ENCODE results near the gene RACGAP1.

The RACGAP1 gene

GRCh38 chr12:49967777-49968250 is 57.5 kb downstream of the RACGAP1 start:
- no peak for DNase-seq (ENCODE audit: low read depth)

- DNase-seq (ENCODE audit: low read depth), result peak; percentile 85
Observed at GRCh38 chr12:49967042-49967776, 58.1 kb downstream of the RACGAP1 start.

GRCh38 chr12:49966511-49967041 is 58.7 kb downstream of the RACGAP1 start:
- no peak for DNase-seq (ENCODE audit: low read depth)

GRCh38 chr12:49965836-49966235 is 59.5 kb downstream of the RACGAP1 start:
- DNase-seq (ENCODE audit: low read depth), result no peak

- no peak for DNase-seq (ENCODE audit: low read depth)
Observed at GRCh38 chr12:49964849-49965624, 60.3 kb downstream of the RACGAP1 start.

GRCh38 chr12:49963976-49964815 is 61.1 kb downstream of the RACGAP1 start:
- DNase-seq (ENCODE audit: low read depth), result no peak

GRCh38 chr12:49962861-49963765 is 62.2 kb downstream of the RACGAP1 start:
- no peak for DNase-seq (ENCODE audit: low read depth)

GRCh38 chr12:49961993-49962764 is 63.1 kb downstream of the RACGAP1 start:
- no peak for DNase-seq (ENCODE audit: low read depth)

- no peak for DNase-seq (ENCODE audit: low read depth)
Observed at GRCh38 chr12:49961111-49961922, 64.0 kb downstream of the RACGAP1 start, which contains the start of gene AQP5. AQP5 (plus strand) TSS chr12:49961872; CDS start chr12:49962018, 146 bp downstream.

- DNase-seq (ENCODE audit: low read depth), result no peak
Observed at GRCh38 chr12:49960474-49961110, 64.7 kb downstream of the RACGAP1 start.

GRCh38 chr12:49959685-49960473 is 65.4 kb downstream of the RACGAP1 start:
- no peak for DNase-seq (ENCODE audit: low read depth)

- DNase-seq (ENCODE audit: low read depth), result no peak
Observed at GRCh38 chr12:49957570-49957967, 67.7 kb downstream of the RACGAP1 start.

GRCh38 chr12:49956663-49957569 is 68.4 kb downstream of the RACGAP1 start:
- no peak for DNase-seq (ENCODE audit: low read depth)

GRCh38 chr12:49955899-49956662 is 69.2 kb downstream of the RACGAP1 start:
- DNase-seq (ENCODE audit: low read depth), result no peak

- DNase-seq (ENCODE audit: low read depth), result no peak
Observed at GRCh38 chr12:49954863-49955830, 70.1 kb downstream of the RACGAP1 start.

Measured in stimulated activated CD8-positive, alpha-beta memory T cell treated with anti-CD3 and anti-CD28 coated beads, Interleukin-12 subunit alpha, Interleukin-12 subunit beta, amount 100 ng/mL, for 1 hour (primary cell).